Left renal pelvis (tissue), 4 donors: Measurements from ENCODE around the gene CTXN3. TPM values are rescaled to one million over a fixed set of nuclear protein-coding genes. Genes with fewer than 3 reads are reported as not detected.

ENCODE experiments used
- DNase-seq, 4 donors: peaks; one replicate each; pipeline ENCODE4 v3.0.0-alpha.2; 2013; ENCODE audit warnings: low read depth in 4 of 4, low spot score in 3 of 4
- polyA plus RNA-seq, 4 donors: library from polyadenylated mRNA; unstranded; fragments of 120-200 nt; gene quantifications; one replicate each; pipeline ENCODE4 v1.2.1, GENCODE V29; 2013; ENCODE audit not compliant: insufficient read length in 4 of 4

Gene CTXN3
- polyA plus RNA-seq, 4 donors: not detected

- DNase-seq: no peak
Measured at GRCh38 chr5:127696683-127697082, 47.8 kb downstream of the CTXN3 start.

GRCh38 chr5:127697894-127698600 is 49.2 kb downstream of the CTXN3 start:
- DNase-seq: no peak

- no peak for DNase-seq
Measured at GRCh38 chr5:127699416-127699815, 50.5 kb downstream of the CTXN3 start.

- DNase-seq: no peak
Measured at GRCh38 chr5:127700237-127700766, 51.4 kb downstream of the CTXN3 start.

GRCh38 chr5:127702434-127702833 is 53.6 kb downstream of the CTXN3 start:
- no peak for DNase-seq

GRCh38 chr5:127702926-127703561 is 54.2 kb downstream of the CTXN3 start, which contains the start of gene CCDC192:
Gene CCDC192 (plus strand): TSS chr5:127703391. CDS start chr5:127703446, 55 bp downstream.
- DNase-seq: no peak

GRCh38 chr5:127705120-127705892 is 56.4 kb downstream of the CTXN3 start:
- DNase-seq: no peak

- no peak for DNase-seq
Measured at GRCh38 chr5:127706691-127707090, 57.8 kb downstream of the CTXN3 start.

- DNase-seq: no peak
Measured at GRCh38 chr5:127707209-127707608, 58.3 kb downstream of the CTXN3 start.

Other genes with a start within 250 kb of the CTXN3 start
- gene PRRC1, start 131.4 kb upstream of the CTXN3 start, polyA plus RNA-seq: 10 to 100 TPM; 78.4 to 93.4 (median 89.9) TPM
- 1 to 10 TPM in 1 of 4 donors, under 1 TPM in 3; 0.73 to 1.5 (median 0.78) TPM for gene CCDC192, start 54.3 kb downstream of the CTXN3 start, polyA plus RNA-seq